Fibroblast of skin of scalp (primary cell): ENCODE data around the gene TMEM54.

Source experiments
- DNase-seq: peaks from one replicate; pipeline ENCODE4 v3.0.0-alpha.2; 2013

The TMEM54 gene

GRCh38 chr1:32893198-32894018 lies 7.8 kb downstream of the TMEM54 start:
- peak; percentile 27 for DNase-seq

- peak; percentile 44 for DNase-seq
These were observed 8.6 kb downstream of the TMEM54 start for GRCh38 chr1:32892368-32893197.

- DNase-seq: no peak
These were observed 9.6 kb downstream of the TMEM54 start for GRCh38 chr1:32891630-32892029.

- DNase-seq: no peak
These were observed 10.0 kb downstream of the TMEM54 start for GRCh38 chr1:32891241-32891570.

GRCh38 chr1:32890516-32891240 lies 10.5 kb downstream of the TMEM54 start:
- no peak for DNase-seq

GRCh38 chr1:32889731-32890278 lies 11.4 kb downstream of the TMEM54 start:
- DNase-seq: no peak

- DNase-seq: no peak
These were observed 12.3 kb downstream of the TMEM54 start for GRCh38 chr1:32888677-32889420.

GRCh38 chr1:32888134-32888533 lies 13.1 kb downstream of the TMEM54 start:
- no peak for DNase-seq

- DNase-seq: no peak
These were observed 13.6 kb downstream of the TMEM54 start for GRCh38 chr1:32887623-32888022.

GRCh38 chr1:32886828-32887414 lies 14.3 kb downstream of the TMEM54 start:
- no peak for DNase-seq

- DNase-seq: peak; percentile 63
These were observed 15.0 kb downstream of the TMEM54 start, which contains the start of gene HPCA for GRCh38 chr1:32886004-32886827. HPCA (plus strand) TSS chr1:32886491; CDS start chr1:32888899, 2,408 bp downstream.

GRCh38 chr1:32885676-32886003 lies 15.5 kb downstream of the TMEM54 start:
- DNase-seq: no peak

GRCh38 chr1:32884726-32885125 lies 16.5 kb downstream of the TMEM54 start:
- DNase-seq: no peak

- DNase-seq: no peak
These were observed 17.2 kb downstream of the TMEM54 start for GRCh38 chr1:32884032-32884372.

GRCh38 chr1:32883338-32884031 lies 17.7 kb downstream of the TMEM54 start:
- no peak for DNase-seq

GRCh38 chr1:32881871-32882850 lies 19.0 kb downstream of the TMEM54 start:
- no peak for DNase-seq

GRCh38 chr1:32881291-32881690 lies 19.9 kb downstream of the TMEM54 start:
- no peak for DNase-seq

- DNase-seq: no peak
These were observed 22.6 kb downstream of the TMEM54 start for GRCh38 chr1:32878637-32879041.

- DNase-seq: no peak
These were observed 23.0 kb downstream of the TMEM54 start for GRCh38 chr1:32878183-32878582.
